Activated CD4-positive, alpha-beta T cell treated with anti-CD3 and anti-CD28 coated beads for 24 hours (primary cell): ENCODE data around the gene PSMG4.

ENCODE experiments used
- DNase-seq, 2 donors: peaks; one replicate each; pipeline ENCODE4 v3.0.0-alpha.2; 2020; ENCODE audit warnings: low read depth in 2 of 2

Gene PSMG4

DNA sequence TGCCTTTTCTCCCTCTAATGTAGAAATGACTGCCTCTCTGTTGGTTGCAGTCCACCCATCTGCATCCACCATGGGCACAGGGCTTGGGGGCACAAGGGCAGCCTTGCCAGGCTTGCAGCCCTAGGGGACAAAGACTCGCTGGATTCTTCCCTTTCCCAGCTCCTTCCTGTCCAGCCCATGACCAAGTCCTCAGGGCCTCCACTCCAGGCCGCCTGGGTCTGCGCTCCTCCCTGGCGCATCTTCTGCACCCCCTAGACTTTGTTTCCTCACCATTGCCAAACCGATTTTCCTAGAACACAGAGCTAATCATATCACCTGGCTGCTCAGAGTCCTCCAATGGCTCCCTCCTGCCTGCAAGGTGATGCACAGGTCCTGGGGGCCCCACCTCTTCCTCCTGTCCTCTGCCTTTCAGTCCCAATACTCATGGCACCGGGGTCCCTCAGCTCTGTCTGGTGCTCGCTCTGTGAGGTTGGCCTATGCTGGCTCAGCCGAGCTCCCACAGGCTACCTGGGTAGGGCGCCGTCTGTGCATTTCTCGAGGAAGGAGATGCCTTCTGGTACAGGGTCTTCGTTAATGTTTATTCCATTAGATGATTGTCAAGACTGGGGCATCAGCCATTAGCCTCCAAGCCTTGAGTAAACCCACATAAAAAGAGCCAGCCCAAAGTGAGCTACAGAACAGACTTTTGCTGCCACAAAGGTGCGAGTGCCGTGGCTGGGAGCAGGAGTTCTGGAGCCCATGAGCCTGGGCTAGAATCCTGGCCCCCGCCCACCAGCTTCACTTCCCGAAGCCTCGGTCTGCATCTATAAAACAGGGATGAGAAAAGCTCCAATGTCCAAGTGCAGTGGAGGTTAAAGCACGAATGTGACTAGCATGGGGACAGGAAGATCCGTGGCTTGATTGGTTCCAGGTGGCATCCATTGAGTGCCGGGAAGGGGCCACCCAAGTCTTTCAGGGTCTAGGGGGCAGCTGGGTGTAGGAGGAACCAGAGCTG, 17.7 kb downstream of the PSMG4 start:
- DNase-seq, result no peak

DNA sequence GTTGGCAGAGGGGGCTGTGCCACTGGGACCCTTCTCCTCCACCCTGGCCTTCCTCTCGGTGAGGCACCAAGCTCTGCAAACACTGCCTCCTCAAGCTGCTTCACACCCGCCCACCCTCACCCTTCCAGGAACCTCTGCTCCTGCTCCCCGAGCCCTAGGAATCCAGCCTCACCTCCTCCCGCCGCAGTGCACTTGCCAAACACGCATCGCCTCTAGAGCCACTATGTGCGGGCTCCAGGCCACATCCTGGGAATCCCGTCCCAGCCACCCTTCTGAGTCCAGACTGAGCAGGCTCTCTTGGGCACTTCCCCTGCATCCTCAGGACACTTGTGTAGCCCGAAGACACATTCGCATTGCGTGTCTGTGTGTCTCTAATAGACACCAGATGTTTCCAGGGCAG, 18.5 kb downstream of the PSMG4 start:
- DNase-seq, result no peak

DNA sequence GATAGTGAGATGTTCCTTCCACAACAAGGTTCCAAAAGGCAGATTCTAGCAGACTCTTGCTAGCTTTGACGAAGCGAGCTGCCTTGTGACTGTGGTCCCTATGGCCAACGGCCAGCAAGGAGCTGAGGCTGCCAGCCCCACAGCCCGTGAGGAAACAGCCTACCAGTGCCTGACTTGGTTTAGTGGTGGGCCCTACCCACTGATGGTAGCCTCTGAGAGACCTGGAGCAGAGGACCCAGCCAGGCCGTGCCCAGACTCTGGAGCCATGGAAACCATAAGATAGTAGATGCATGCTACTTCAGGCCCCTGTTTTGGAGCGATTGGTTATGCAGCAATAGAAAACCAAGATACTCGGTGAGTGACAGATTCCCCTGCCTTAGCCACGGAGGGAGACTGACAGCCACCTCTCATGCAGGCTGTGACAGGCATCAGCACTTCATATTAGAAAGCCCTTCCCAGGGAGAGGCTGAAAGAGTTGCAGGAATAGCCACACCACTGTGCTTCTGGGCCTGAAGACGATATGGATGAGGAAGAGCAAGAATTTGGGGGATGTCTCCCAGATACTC, 19.2 kb downstream of the PSMG4 start:
- DNase-seq, result no peak

DNA sequence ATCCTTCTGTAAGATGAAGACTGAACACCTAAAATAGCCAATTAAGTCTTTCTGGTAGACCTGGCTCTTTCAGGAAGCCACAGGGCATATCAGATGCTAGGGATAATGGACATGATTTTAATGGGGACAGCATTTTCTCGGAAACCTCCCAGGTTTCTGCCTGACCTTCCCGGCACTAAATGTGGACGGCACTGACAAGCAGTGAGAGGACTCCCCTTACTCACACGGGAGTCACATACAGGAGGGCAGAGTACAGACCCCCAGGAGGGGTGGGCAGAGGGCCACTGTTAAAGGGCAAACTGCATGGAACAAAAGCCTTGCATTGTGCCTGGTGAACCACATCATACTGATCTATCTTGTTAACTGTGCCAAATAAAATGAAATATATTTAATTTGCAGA, 19.9 kb downstream of the PSMG4 start:
- DNase-seq, result no peak

DNA sequence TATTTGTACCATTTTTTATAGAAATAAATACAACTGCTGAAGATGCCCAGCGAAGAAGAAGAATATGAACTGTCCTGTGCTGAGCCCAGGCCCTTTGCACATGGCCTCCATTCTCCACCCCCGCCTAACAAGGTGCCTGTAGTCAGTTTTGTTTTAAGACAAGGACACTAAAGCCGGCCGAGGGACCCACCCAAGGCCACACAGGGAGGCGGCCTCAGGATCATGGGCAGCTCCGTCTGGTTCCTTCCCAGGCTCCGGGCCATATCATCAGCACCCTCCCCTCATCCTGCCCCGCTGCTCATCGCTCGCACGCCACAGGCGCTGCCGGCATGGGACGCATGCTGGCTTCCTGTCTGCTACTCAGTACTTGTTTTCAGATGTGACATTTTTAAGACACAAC, 21.3 kb downstream of the PSMG4 start:
- no peak for DNase-seq

DNA sequence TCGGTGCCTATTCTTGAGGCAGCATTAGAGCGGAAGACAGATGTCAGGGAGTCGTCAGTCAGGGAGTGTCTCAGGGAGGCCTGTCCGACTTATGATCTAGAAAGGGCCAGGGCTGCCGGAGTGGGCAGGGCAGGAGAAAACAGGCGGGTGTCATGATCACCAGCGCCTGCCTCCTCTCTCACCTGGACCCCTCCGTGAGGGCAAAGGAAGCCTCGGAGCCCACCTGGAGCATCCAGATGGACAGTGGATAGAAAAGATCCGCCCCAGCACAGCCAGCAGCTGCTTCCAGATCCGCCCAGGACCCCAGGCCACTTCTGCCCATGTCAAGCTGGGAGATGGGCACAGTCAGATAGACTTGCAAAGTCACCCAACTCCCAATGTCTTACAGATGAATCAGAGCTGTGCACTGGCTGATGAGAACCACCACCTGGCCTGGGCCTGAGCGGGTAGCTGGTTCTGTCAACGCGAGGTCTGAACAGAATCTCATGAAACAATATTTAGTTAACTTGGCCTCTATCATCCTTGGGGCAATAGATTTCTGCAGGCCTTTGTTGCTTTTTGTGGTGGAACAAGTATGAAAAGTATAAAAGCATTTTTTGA, 22.2 kb downstream of the PSMG4 start:
- no peak for DNase-seq

DNA sequence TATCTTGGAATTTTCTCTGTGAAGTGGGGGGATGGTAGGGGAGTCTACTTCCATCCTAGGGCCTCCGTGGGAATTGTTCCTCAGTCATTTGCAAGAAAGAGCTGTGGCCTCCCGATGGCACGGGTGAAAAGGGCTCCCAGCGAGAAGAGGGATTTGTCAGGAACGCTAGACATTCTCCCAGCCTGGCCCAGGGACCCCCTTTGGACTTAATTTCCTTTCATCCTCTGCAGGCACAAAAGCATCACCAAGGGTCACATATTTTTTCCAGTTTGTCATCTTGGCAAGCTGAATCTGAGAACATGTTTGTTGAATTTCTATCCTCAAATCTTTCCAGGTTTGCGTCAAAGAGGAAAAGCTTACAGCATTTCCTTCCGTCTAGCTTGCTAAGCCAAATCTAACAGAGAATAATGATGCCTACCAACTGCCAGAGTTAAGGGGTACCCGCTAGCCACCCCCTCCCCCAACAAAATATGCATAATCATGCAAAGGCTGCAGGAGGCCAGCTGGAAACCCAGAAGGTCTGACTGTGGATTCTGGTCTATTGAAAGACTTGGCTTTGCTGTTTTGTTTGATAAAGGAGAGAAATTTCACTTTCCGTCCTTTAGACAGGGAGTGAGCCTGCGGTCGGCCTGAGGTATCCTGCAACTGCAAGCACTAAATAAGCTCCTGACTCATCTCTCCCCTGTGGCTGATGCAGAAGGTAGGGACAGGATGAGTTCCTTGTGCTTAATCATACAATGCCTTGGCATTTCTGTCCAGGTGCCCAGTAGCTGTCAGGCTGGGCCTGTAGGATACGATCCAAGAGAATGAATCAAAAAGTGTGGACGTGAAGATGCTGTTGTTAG, 23.1 kb downstream of the PSMG4 start:
- no peak for DNase-seq

DNA sequence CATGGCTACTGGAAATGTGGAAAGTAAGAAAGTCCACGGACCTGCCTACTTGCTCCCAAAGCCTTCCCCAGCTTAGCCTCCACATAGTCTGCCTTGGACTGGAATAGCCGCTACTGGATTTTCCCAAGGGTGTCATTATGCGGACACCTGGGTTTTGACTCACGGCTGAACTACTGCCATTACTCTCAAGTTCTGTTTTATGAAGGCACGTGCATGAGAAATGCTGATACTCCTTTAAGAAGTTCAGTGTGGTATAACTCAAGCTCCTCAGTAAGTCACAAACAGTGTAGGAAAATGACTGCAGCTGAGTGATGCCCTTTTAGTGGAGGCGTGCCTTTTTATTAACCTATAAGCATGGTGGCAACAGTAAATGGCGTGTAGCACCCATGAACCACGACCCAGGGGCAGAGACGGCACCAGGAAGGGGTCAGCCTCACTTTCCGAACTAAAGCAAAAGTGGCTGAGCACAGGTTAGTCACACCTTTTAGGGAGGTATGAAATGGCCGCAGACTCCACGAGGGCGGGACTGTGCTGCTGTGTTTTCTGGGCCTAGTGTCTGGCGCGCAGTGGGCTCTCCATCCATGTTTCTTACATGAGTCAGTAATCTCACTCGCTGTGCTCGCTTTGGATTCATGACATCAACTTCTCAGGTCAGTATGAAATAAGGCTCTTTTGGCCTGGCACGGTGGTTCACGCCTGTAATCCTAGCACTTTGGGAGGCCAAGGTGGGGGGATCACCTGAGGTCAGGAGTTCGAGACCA, 23.9 kb downstream of the PSMG4 start:
- DNase-seq, result no peak

DNA sequence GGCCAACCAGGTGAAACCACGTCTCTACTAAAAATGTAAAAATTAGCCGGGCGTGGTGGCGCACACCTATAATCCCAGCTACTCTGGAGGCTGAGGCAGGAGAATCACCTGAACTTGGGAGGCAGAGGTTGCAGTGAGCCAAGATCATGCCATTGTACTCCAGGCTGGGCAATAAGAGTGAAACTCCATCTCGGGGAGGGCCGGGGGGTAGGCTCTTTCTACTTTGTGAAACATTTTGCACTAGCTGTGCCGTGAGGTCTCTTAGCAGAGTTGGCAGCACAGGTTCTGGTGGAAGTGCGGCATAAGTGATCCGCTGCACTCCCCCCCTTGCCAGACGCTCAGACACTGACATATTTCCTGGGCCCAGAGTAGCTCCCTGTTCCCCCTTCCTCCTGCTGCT, 24.5 kb downstream of the PSMG4 start:
- no peak for DNase-seq

DNA sequence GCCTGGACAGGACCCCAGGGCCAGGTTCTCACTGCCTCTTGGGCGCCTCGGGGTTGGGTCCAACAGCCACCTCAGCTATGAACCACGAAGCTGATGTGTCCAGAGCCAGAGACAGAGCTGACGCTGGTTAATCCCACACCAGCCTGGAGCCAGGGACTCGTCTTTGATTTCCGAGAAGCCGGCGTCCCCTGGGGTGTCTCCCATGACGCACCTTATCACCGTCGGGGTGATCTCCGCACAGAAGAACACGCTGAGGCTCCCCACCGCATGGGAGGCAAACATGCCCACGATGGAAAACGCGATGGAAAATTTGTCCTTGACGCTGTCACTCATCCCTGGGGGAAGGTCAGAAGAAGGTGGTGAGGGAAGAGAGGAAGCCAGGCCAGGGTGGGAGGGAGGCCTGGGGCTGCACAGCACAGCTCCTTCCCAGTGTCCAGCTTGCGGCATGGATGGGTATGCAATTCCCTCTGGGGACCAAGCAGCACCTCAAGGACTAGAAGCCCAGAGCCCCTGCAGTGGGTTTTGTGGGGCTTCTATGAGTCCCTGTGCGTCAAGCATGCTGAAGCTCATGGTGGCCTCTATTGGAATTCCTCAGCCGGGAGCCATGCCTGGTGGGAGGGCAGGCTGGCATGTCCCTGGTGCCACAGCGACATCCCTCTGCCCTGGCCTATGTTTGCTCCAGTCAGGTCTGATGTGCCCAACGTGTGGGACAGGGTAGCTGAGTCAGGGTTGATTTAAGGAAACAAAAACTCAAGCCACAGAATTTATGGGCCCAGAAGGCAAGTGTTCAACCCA, 25.1 kb downstream of the PSMG4 start:
- DNase-seq, result no peak

DNA sequence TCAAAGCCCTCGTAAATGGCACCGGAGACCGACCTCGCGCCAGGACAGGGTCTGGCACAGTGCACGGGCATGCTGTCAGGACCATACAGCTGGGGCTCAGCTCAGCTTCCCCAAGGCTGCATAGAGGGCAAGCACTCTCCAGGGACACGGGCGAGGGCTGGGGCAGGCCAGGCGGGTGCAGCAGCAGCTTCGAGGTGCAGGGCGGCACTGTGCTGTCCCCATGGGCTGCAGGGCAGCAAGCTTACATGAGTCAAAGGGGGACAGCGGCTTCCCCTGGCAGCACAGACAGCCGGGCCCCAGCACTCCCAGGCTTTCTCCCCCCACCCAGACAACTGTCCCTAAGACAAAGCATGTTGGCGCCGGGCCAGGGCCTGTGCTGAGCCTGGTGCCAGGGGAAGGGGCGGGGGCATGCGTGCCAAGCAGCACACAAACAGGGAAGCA, 25.7 kb downstream of the PSMG4 start:
- DNase-seq, result no peak

DNA sequence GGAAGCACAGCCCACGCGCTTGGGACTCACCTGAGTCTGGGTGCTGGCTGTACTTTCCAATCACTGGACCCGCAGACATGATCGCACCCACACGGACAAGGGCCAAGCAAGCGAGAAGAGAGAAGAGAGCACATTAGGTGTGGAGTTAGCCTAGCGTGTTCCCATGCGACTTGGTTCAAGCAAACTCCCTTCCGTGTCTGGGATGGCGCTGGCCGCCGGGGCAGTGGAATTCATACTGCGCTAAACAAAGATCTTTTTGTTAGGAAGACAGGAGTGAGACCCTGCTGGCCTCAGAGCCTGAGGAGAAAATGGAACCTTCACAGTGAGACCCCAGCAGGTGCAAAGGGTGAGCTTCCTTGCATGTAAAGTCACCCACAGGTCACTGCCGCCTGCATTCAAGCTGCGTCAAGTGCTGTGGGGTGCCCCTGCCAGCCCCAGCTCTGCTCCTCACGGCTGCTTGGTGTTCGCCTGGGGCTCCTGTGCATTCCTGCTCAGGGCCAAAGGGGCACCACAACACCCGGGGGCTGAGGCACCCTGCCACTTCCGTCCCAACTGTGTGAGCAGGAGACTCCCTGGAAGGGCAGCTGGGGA, 26.4 kb downstream of the PSMG4 start:
- DNase-seq, result no peak

DNA sequence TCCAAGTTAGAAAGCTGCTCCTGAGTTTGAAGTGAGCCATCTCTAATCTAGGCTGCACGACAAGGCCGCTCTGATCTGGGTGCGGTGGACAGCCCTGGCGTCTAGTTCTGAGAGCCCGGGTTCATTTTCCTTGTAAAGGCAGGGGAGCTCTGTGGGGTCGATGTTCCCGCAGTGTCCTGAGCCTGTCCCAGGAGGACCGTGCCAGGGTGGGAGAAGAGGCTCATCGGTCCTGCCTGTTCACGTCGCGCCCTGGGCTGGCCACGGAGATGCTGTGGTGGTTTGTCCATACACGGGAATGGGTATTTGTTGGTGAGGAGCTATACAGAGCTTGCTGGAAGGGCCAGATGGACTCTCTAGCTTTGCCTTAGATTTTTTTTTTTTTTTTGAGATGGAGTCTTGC, 27.0 kb downstream of the PSMG4 start:
- no peak for DNase-seq

DNA sequence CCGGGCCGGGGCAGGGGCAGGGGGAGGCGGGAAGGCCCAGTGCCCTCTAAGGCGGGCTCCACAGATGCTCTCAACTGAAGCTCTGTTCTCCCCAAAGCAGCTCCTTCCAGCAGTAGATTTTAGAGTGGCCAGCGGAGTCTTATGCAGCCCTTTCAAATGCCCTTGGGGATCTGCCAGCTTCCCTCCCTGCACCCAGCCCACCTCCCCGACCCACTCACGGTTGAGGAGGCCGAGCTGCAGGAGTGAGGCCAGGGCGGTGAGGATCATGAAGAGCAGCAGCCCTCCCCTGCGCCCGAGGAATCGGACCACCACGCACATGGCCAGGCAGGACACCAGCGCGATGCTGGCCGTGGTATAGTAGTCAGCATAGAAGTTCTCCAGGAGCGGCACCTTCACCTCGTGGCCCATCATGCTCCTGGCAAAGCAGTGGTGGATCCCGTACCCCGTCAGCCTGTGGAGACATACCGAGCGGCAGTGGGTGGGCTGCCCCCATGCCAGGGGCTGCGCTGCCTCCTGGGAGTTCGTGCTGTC, 28.0 kb downstream of the PSMG4 start:
- no peak for DNase-seq

DNA sequence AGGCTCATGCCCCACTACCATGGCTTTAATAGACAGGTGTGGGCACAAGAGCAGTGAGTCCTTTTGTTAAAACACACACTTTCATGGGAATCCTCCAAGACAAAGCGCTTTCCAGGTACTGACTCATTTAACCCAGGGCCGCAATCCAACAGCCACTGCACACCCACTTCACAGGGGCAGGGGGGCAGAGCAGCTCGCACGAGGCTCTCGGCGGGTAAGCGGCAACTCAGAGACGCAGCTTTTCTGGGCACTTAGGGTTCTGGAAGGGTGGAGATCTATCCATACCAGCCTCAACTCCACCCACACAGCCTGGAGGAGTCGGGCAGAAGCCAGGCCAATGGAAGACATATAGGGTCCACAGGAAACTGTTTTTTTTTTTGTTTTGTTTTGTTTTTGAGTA, 28.6 kb downstream of the PSMG4 start:
- no peak for DNase-seq

DNA sequence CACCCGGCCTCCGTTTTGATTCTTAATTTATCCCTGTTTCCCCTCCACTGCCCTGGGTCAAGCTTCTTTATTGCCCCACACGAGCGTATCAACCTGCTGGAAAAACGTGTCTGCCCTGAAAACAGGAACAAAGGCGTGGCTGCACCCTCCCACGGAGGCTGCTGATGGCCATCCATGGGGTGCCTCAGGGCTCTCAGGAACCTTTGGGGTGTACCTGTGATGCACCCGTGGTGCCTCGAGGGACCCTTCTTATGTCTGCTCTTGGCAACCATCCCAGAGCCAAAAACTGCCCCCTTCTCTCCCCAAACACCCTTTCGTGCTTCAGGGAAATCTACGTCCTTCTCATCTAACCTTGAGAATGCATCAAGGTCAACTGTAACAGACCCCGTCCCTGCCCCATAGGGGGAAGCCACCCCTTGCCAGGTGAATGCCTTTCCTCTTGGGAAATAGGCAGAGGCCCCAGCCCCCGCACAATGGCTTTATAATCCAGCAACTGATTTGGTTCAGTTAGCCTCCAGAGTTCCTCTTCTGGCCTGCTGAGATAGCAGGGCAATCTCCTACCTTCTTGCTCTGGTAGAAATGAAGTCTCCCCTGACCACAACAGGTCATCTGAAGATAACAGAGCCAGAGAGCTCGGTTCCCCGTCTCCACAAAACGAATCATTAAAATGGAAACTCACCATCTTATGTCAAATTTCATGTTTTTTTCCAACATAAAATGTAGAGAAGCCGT, 29.4 kb downstream of the PSMG4 start:
- no peak for DNase-seq

DNA sequence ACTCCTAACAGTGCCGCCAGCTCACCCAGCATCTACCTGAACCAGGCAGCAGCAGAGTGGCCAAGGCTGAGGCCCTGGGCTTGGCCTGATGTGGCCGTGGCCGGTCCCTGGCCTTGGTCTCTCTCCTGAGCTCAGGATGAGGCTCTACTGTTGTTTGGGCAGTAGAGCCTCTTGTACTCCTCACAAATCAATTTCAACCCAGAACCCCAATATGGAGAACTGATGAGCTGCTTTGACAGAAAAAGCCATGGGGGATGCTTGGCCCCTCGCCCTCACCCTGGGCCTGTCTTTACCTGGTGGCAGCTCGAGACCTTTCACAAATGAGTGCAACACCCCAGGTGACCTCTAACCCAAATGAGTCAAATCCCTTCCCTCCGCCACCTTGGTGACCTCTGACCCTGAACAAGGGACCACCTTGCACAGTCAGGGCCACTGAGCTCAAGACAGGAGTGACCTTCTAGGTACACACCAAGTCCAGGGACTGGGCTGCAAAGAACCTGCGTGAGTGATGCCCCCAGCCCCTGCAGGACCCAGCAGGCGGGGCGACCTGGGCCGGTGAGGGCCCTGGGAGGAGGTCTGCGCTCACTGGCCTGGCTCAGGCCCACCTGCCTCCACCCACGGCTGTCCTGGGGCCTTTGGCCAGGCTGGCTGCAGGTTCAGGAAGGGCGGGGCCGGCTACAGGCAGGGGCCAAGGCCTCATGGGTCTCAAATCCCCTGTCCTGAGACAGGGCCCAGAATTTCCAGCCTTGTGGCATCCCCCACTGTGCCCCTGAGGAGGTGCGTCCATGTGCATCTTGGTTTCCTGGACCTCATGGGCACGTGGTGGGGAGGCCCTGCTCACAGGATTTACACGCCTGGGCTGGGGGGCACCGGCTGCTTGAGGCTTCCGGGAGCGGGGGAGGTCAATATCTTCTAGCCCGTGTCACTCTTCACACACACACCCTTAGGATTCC, 30.2 kb downstream of the PSMG4 start:
- DNase-seq, result no peak

DNA sequence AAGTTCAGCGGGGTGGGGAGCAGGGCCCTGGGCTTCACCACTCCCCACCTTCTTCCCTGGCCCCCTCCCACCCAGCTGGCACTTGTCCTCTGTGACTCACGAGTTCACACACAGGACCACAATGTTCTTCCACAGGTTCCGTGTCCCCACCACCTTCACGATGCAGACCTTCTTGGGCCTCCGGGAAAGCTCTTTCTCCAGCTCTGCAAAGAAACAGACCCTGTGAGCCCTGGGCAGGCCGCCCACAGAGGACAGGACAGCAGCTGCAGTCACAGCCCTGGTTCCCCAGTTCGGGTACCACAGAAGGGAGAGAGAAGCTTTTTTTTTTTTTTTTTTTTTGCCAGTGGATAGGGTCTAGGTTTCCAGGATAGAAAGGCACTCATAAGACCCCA, 30.9 kb downstream of the PSMG4 start:
- no peak for DNase-seq
